H1 (cell line): ENCODE measurements around the gene LRPPRC. TPM values are rescaled to one million over a fixed set of nuclear protein-coding genes. Genes with fewer than 3 reads are reported as not detected.

Experiments used
- CTCF ChIA-PET: fragments of 300-600 bp; sonication (Branson Sonifier 250); formaldehyde crosslinking; loops from one replicate; lab custom pipeline; 2021; ENCODE audit not compliant: partially characterized antibody; lab: Charles Lee
- POLR2A ChIA-PET: fragments of 300-600 bp; sonication (Branson Sonifier 250); formaldehyde crosslinking; loops from one replicate; lab custom pipeline; 2021; ENCODE audit warnings: inconsistent platforms; ENCODE audit not compliant: partially characterized antibody; lab: Charles Lee
- DNase-seq, 2 experiments: peaks; one replicate each; pipeline versions ENCODE4 v3.0.0 to v3.0.0-alpha.2; 2010 to 2022; ENCODE audit warnings: low spot score in 2 of 2, low read depth in 1 of 2, mixed read lengths in 1 of 2
- FAIRE-seq: peaks from 2 replicates; lab custom pipeline; 2011; peaks lifted over from hg19 to GRCh38; lab: Jason Lieb, UNC
- H2AFZ ChIP-seq: 2 replicates; pipeline ENCODE4 v1.8.1; 2012; ENCODE audit warnings: low read length, inconsistent platforms
- H2AK5ac ChIP-seq: 2 replicates; pipeline ENCODE4 v1.6.1; 2013; ENCODE audit warnings: low read depth, low read length
- H2BK120ac ChIP-seq: replicated peaks from 2 replicates; pipeline ENCODE3; 2013; ENCODE audit warnings: low read depth, low read length, inconsistent platforms
- H2BK12ac ChIP-seq: 2 replicates; pipeline ENCODE4 v1.6.1; 2013; ENCODE audit warnings: low read depth, low read length
- H2BK15ac ChIP-seq: 2 replicates; pipeline ENCODE4 v1.6.1; 2013; ENCODE audit warnings: low read length
- H2BK20ac ChIP-seq: 2 replicates; pipeline ENCODE4 v1.6.1; 2013; ENCODE audit warnings: low read length
- H2BK5ac ChIP-seq: 2 replicates; pipeline ENCODE4 v1.6.1; 2013; ENCODE audit warnings: low read depth, low read length
- H3K14ac ChIP-seq: 2 replicates; pipeline ENCODE4 v1.6.1; 2013; ENCODE audit warnings: inconsistent platforms; ENCODE audit not compliant: insufficient read length
- H3K18ac ChIP-seq: 2 replicates; pipeline ENCODE4 v1.6.1; 2013; ENCODE audit warnings: low read length; ENCODE audit errors: extremely low read depth
- H3K23ac ChIP-seq: 2 replicates; pipeline ENCODE4 v1.6.1; 2013; ENCODE audit warnings: inconsistent platforms; ENCODE audit not compliant: insufficient read length
- H3K23me2 ChIP-seq: 2 replicates; pipeline ENCODE4 v1.6.1; 2013; ENCODE audit warnings: low read depth, low read length
- H3K27ac ChIP-seq: 2 replicates; pipeline ENCODE4 v1.6.1; 2011; ENCODE audit warnings: low read depth, low read length, inconsistent platforms
- H3K27me3 ChIP-seq, 4 experiments: replicated peaks in 1 of 4; 1 replicate in 1 of 4; 2 replicates in 3 of 4; pipeline versions ENCODE4 v1.6.1 to v1.8.1; 2011 to 2013; ENCODE audit warnings: low read length in 3 of 4, mild to moderate bottlenecking in 3 of 4, inconsistent platforms in 2 of 4, mixed read lengths in 2 of 4, moderate library complexity in 1 of 4; ENCODE audit not compliant: control insufficient read depth in 3 of 4, insufficient read depth in 3 of 4; ENCODE audit errors: extremely low read depth in 1 of 4
- H3K36me3 ChIP-seq, 4 experiments: 2 replicates each; pipeline versions ENCODE4 v1.6.1 to v1.8.1; 2011 to 2013; ENCODE audit warnings: mild to moderate bottlenecking in 4 of 4, low read length in 3 of 4, moderate library complexity in 2 of 4, control low read depth in 1 of 4, inconsistent platforms in 1 of 4; ENCODE audit not compliant: insufficient read depth in 4 of 4, control insufficient read depth in 2 of 4
- H3K4ac ChIP-seq: replicated peaks from 2 replicates; pipeline ENCODE3; 2013; ENCODE audit warnings: low read length, low read depth, mixed read lengths, inconsistent platforms; ENCODE audit not compliant: insufficient read length
- H3K4me1 ChIP-seq, 4 experiments: replicated peaks in 1 of 4; 1 replicate in 1 of 4; 2 replicates in 3 of 4; pipeline versions ENCODE4 v1.6.1 to v1.8.1; 2011 to 2013; ENCODE audit warnings: low read length in 3 of 4, inconsistent platforms in 2 of 4, mixed read lengths in 1 of 4; ENCODE audit not compliant: insufficient read depth in 4 of 4, control insufficient read depth in 3 of 4
- H3K4me2 ChIP-seq, 2 experiments: 2 replicates each; pipeline versions ENCODE4 v1.6.1 to v1.8.1; 2011 to 2013; ENCODE audit warnings: low read depth in 2 of 2, low read length in 2 of 2, control low read depth in 1 of 2, inconsistent platforms in 1 of 2, mild to moderate bottlenecking in 1 of 2; ENCODE audit not compliant: insufficient read depth in 1 of 2
- H3K4me3 ChIP-seq, 4 experiments: fragments of 200-600, 300-600 bp in 1 of 4; sonication (generic), shearing (Covaris generic), sonication (Bioruptor Twin) in 1 of 4; 2 replicates each; pipeline versions ENCODE4 v1.5.1 to v1.8.1; 2011 to 2016; ENCODE audit warnings: low read length in 4 of 4, low read depth in 3 of 4, control low read depth in 2 of 4, inconsistent platforms in 2 of 4, mild to moderate bottlenecking in 2 of 4, mixed read lengths in 1 of 4, moderate library complexity in 1 of 4; ENCODE audit not compliant: insufficient read depth in 2 of 4; ENCODE audit errors: extremely low read depth in 1 of 4
- H3K56ac ChIP-seq: replicated peaks from 2 replicates; pipeline ENCODE3; 2013; ENCODE audit warnings: low read depth, mild to moderate bottlenecking, mixed read lengths, low read length, inconsistent platforms; ENCODE audit not compliant: insufficient read length
- H3K79me1 ChIP-seq: 2 replicates; pipeline ENCODE4 v1.6.1; 2013; ENCODE audit warnings: low read depth, low read length, control low read depth
- H3K79me2 ChIP-seq, 2 experiments: 2 replicates each; pipeline versions ENCODE4 v1.6.1 to v1.8.1; 2012 to 2013; ENCODE audit warnings: low read length in 2 of 2, mild to moderate bottlenecking in 2 of 2, inconsistent platforms in 1 of 2; ENCODE audit not compliant: insufficient read depth in 2 of 2, control insufficient read depth in 1 of 2
- H3K9ac ChIP-seq, 4 experiments: replicated peaks in 1 of 4; 1 replicate in 1 of 4; 2 replicates in 3 of 4; pipeline versions ENCODE4 v1.6.1 to v1.8.1; 2011 to 2013; ENCODE audit warnings: low read depth in 3 of 4, low read length in 3 of 4, control low read depth in 2 of 4, mild to moderate bottlenecking in 2 of 4, moderate library complexity in 2 of 4, inconsistent platforms in 1 of 4; ENCODE audit errors: extremely low read depth in 1 of 4
- H3K9me3 ChIP-seq, 2 experiments: 2 replicates each; pipeline versions ENCODE4 v1.6.1 to v1.8.1; 2012 to 2013; ENCODE audit warnings: mild to moderate bottlenecking in 2 of 2, moderate library complexity in 2 of 2, control low read depth in 1 of 2, inconsistent platforms in 1 of 2, low read depth in 1 of 2, low read length in 1 of 2, mixed read lengths in 1 of 2; ENCODE audit not compliant: insufficient read depth in 2 of 2
- H4K20me1 ChIP-seq, 2 experiments: replicated peaks in 1 of 2; 2 replicates each; pipeline versions ENCODE3 to v1.8.1; 2011 to 2013; ENCODE audit warnings: inconsistent platforms in 2 of 2, low read length in 2 of 2, mild to moderate bottlenecking in 1 of 2; ENCODE audit not compliant: insufficient read depth in 2 of 2, control insufficient read depth in 1 of 2
- H4K5ac ChIP-seq: 2 replicates; pipeline ENCODE4 v1.6.1; 2013; ENCODE audit warnings: low read length, low read depth, mixed read lengths, inconsistent platforms; ENCODE audit not compliant: insufficient read length
- H4K8ac ChIP-seq: 2 replicates; pipeline ENCODE4 v1.8.0; 2013; ENCODE audit warnings: mild to moderate bottlenecking, moderate library complexity, low read length, inconsistent platforms; ENCODE audit not compliant: insufficient read depth; ENCODE audit errors: extremely low read depth
- H4K91ac ChIP-seq: replicated peaks from 2 replicates; pipeline ENCODE3; 2013; ENCODE audit warnings: low read length, mixed read lengths, inconsistent platforms; ENCODE audit not compliant: insufficient read length
- TEAD4 ChIP-seq: IDR thresholded peaks from 2 replicates; pipeline ENCODE4 v1.6.1; 2012; ENCODE audit warnings: low read depth, low read length, inconsistent platforms, mixed read lengths
- WGBS, 2 experiments: shearing (Covaris generic) in 1 of 2; methylation state at CpG; one replicate each; pipeline versions ENCODE4 v1.1.6 to v1.1.7; 2013 to 2015; ENCODE audit warnings: low lambda C conversion rate in 2 of 2, mixed read lengths in 2 of 2, inconsistent platforms in 1 of 2, low coverage in 1 of 2, missing lambda C conversion rate in 1 of 2; ENCODE audit not compliant: insufficient replicate concordance in 2 of 2, insufficient coverage in 1 of 2, insufficient read length in 1 of 2; ENCODE audit errors: extremely low coverage in 1 of 2, missing lambda C conversion rate in 1 of 2; 5-methylcytosine and 5-hydroxymethylcytosine counted together
- polyA plus RNA-seq, 7 experiments: library from polyadenylated mRNA; depleted of rRNA in 3 of 7; stranded (reverse) in 5 of 7; unstranded in 2 of 7; fragments of >200 nt in 5 of 7; fragments of 200-250 nt in 2 of 7; gene quantifications; 1 replicate in 5 of 7; 2 replicates in 1 of 7; 4 replicates in 1 of 7; pipeline versions ENCODE4 v1.2.1 to v1.2.3, GENCODE V29; 2011 to 2013; ENCODE audit warnings: missing spikeins in 2 of 7, mixed read lengths in 2 of 7
- total RNA-seq: library from RNA; stranded (reverse); fragmentation: NEBNext Ultra II Directional; extraction: Animal tissue kit (Norgen Biotek cat#: 25700); gene quantifications from 2 replicates; pipeline ENCODE4 v1.2.1, GENCODE V29; 2021

LRPPRC gene
- total and polyA plus RNA-seq, 2 of the 8 experiments (the other 6 are each of a cell fraction or from before 2014, with no cell fraction given): 43.4 to 167 TPM

GRCh38 chr2:43890855-43891254 lies 104.9 kb downstream of the LRPPRC start:
- ChIA-PET POLR2A (no interaction called here), CTCF (no interaction called here)
- Histone ChIP-seq H2BK5ac (no peak overlapping the region), H4K20me1 (peaks cover 0 to 3% of the 10 kb centered on the region in 2 experiments), H3K14ac (no peak overlapping the region), H4K8ac (no peak overlapping the region), H3K18ac (no peak overlapping the region), H2BK15ac (no peak overlapping the region), H3K23ac (no peak overlapping the region), H4K5ac (no peak overlapping the region), H3K56ac (no peak overlapping the region), H4K91ac (no peak overlapping the region), H3K4me1 (no peaks in the 10 kb centered on the region), H3K27ac (no peak overlapping the region), H3K4me3 (no peak overlapping the region), H3K23me2 (no peaks in the 10 kb centered on the region), H2AFZ (no peak overlapping the region), H3K27me3 (no peaks in the 10 kb centered on the region), H3K4me2 (no peak overlapping the region), H3K79me1 (no peaks in the 10 kb centered on the region), H3K36me3 (peaks cover 31 to 95% (median 69%) of the 10 kb centered on the region in 4 experiments), H3K79me2 (no peaks in the 10 kb centered on the region), H2BK12ac (no peak overlapping the region), H2BK20ac (no peak overlapping the region), H3K4ac (no peak overlapping the region), H3K9me3 (no peaks in the 10 kb centered on the region), H2AK5ac (no peak overlapping the region), H2BK120ac (no peak overlapping the region), H3K9ac (no peak overlapping the region)
- FAIRE-seq (no peak), DNase-seq (no peak)
- WGBS, 2 experiments: 94% methylated on average over 4 of the region's 4 CpGs; no CpG with 5 or more reads in 1 of the 2 experiments
- no peak for TF ChIP-seq TEAD4
